Measurements from ENCODE around the gene COL24A1.
"Not testable (repeated sequence)": the region's sequence is repeated elsewhere in the genome, so short reads cannot be mapped to it uniquely, and the experiment has no call there.

The COL24A1 gene

GRCh38 chr1:86153836-86154235 is 2.7 kb downstream of the COL24A1 start:
- no peak for DNase-seq (ENCODE audit: low spot score)
- no peak for FAIRE-seq

DNA sequence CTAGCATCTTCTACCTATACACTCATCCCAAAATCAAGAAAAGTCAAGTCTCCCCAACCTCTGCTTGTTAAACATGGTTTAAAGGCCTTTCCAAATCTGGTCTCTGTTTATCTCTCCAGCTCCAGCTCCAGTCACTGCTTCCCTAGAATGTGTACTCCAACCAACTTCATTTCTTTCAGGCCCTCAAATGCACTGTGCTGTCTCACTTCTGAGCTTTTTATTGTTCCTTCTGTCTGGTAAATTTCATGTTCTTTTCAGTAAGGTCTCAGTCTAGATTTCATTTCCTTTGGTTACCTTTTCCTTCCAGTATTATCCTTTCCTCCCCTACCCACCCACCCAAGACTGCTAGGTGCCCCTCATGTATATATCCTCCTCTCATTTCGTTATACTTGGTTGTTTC is 3.7 kb downstream of the COL24A1 start:
- FAIRE-seq: no peak
- DNase-seq (ENCODE audit: low spot score): no peak

DNA sequence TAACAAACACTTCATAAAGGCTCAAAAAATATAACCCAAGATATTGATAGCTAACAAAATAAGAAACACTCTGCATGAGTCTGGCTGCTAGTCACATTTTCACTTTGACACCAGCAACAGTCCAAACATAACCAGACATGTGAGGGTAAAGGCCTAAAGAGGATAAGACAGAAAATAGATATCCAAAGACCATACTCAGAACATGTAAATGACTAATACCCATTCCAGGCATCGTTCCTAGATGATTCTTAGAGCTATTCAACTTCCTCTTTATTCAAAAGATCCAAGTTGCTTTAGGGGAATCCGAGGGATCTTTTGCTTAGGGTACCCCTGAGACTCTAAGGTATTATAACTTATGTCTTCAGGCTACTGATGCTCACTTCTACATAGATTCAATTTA is 5.1 kb downstream of the COL24A1 start:
- no peak for FAIRE-seq
- no peak for DNase-seq (ENCODE audit: low spot score)

- DNase-seq (ENCODE audit: low spot score) (no peak), FAIRE-seq (no peak)
Measured at GRCh38 chr1:86150553-86151055, 6.0 kb downstream of the COL24A1 start.

- FAIRE-seq (no peak), DNase-seq (ENCODE audit: low spot score) (no peak)
Measured at GRCh38 chr1:86149591-86149990, 7.0 kb downstream of the COL24A1 start.

DNA sequence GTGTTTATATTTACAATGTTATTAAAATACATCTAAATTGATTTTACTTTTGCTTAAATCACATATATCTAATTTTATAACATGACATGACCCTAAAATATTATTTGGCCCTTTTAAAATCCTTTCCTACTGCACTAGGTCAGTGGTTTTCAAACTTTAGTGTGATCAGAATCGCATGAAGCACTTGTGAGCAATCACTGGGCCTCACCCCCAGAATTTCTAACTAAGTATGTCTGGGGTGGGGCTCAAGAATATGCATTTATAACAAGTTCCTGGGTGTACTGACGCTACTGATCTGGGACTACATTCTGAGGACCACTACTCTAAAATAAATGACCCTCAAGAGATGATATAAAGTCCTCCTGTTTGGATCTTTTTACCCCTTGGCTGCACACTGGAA is 8.8 kb downstream of the COL24A1 start:
- FAIRE-seq (no peak), DNase-seq (ENCODE audit: low spot score) (no peak)

DNA sequence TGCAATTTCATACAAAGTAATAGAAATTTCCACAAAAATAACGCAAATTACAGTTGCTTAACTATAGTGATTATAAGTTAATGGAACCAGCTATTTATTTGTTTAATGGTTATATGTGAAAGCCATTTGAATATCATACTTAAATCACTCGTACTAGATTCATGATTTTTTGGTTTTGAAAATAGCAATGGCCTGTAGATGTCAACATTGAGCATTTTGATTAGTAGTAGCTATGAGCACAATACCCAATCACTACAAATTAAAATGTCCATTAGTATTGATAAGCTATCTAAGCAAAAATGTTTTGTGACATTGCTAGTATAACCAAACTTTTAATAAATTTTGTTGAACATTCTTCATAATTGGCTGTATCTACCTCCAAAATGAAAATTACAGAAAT is 10.0 kb downstream of the COL24A1 start:
- FAIRE-seq (no peak), DNase-seq (ENCODE audit: low spot score) (no peak)

DNA sequence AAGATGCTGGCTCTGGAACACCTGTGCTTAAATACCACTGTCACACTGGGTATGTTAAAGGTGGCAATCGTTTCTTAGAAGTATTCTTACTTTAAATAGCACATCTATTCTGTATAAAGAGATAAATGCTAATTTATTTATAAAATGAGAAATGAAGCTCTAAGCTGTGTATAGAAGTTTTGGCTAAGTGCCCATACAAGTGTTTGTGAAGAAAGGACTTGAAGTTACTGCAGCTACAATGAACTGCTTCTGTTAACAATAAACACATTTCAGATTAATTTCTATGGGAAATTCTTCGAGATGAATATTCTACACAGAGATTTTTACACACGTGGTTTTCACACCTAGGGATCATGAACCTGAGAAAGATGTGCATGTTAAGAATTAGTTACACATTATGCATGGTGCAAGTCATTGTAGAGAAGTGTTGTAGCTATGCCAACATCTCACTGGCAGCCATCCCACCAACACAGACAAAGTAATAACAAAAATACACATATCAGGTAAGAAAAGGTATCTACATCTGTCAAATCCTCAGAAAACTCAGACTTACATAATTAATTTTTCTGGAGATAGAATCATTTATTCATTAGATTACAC is 16.2 kb downstream of the COL24A1 start:
- DNase-seq (ENCODE audit: low spot score): no peak
- no peak for FAIRE-seq

DNA sequence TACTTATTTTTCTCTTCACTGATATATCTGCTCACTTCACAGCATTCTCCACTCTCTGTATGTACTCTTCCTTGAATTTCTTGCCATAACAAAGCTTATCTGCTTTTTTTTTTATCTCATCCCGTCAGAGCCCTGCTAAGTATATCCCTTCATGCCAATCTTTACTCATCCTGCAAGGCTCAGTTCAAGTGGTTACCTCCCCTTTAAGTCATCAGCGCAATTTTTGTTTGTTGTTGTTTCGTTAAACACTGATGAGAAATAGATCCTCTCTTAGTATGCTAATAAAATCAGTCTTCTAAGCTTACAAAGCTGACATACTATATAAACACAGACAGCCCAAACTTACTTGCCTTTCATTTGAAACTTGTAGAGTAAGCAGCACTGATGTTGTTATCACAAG is 17.8 kb downstream of the COL24A1 start:
- FAIRE-seq (no peak), DNase-seq (ENCODE audit: low spot score) (no peak)

GRCh38 chr1:86137436-86137835 is 19.1 kb downstream of the COL24A1 start:
- DNase-seq (ENCODE audit: low spot score): peak; percentile 36
- no peak for FAIRE-seq

GRCh38 chr1:86119214-86119764 is 37.3 kb downstream of the COL24A1 start:
- no peak for DNase-seq (ENCODE audit: low spot score)

DNA sequence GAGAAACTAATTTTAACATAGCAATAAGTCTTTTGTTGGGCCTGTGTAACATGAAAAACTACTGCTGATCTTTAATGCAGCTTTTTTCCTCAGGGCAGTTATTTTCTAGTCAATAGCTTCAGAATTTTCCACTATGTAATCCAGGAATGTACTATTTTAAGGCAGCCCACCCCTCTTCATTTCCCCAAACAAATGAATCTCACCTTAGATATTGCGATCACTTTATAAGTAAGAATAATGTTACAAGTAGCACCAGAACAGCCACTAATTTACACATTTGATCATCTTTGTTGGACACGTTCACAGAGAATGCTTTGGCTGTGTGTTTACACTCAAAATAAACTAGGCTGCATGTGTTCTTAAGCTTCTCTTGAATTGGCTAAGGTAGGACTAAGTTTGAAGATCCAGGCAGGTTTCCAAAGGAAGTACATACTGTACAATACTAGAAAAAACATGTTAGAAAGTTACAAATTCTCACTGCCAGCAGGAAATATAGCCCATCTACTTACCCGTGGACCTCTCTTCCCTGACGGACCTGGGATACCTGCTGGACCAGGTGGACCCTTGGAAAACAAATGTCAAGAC is 41.7 kb downstream of the COL24A1 start:
- no peak for DNase-seq (ENCODE audit: low spot score)
- no peak for FAIRE-seq

More at GRCh38 chr1:86119214-86119764, 37.3 kb downstream of the COL24A1 start:
- FAIRE-seq: no peak

GRCh38 chr1:86114236-86114635 is 42.3 kb downstream of the COL24A1 start:
- no peak for FAIRE-seq
- DNase-seq (ENCODE audit: low spot score): no peak

DNA sequence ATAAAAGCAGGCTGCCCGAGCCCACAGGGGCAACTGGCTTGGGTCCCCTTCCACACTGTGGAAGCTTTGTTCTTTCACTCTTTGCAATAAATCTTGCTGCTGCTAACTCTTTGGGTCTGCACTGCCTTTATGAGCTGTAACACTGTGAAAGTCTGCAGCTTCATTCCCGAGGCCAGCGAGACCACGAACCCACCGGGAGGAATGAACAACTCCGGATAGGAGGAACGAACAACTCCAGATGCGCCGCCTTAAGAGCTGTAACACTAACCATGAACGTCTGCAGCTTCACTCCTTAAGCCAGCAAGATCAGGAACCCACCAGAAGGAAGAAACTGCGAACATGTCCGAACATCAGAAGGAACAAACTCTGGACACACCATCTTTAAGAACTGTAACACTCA is 45.0 kb downstream of the COL24A1 start:
- not testable (repeated sequence) for FAIRE-seq; DNase-seq (ENCODE audit: low spot score)

- no peak for FAIRE-seq
Measured at GRCh38 chr1:86110451-86111129, 46.0 kb downstream of the COL24A1 start.

GRCh38 chr1:86105533-86105866 is 51.1 kb downstream of the COL24A1 start:
- DNase-seq (ENCODE audit: low spot score): no peak
- no peak for FAIRE-seq

More at GRCh38 chr1:86110451-86111129, 46.0 kb downstream of the COL24A1 start:
- no peak for DNase-seq (ENCODE audit: low spot score)

- no peak for DNase-seq (ENCODE audit: low spot score)
- FAIRE-seq: no peak
Measured at GRCh38 chr1:86104606-86105532, 51.7 kb downstream of the COL24A1 start.

- DNase-seq (ENCODE audit: low spot score): no peak
- FAIRE-seq: no peak
Measured at GRCh38 chr1:86101616-86102015, 55.0 kb downstream of the COL24A1 start.

- no peak for FAIRE-seq
- DNase-seq (ENCODE audit: low spot score): no peak
Measured at GRCh38 chr1:86100401-86100800, 56.2 kb downstream of the COL24A1 start.

DNA sequence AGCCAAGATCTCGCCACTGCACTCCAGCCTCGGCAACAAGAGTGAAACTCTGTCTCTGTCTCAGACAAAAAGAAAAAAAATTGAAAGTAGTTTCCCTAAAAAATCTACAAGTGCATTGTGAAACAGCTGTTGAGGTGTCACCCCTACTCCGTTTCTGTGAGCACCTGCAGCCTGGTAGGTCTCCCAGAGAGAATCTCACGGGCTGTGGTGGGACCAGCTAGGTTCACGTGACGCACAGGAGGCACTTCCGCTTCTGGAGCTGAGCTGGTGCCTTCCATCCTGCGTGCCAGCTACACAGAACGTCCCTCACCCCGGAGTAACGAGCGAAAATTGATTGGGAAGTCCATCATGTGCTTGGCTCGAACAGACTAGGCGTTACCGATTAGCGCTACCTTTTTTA is 66.8 kb downstream of the COL24A1 start:
- DNase-seq (ENCODE audit: low spot score): no peak
- FAIRE-seq: no peak

DNA sequence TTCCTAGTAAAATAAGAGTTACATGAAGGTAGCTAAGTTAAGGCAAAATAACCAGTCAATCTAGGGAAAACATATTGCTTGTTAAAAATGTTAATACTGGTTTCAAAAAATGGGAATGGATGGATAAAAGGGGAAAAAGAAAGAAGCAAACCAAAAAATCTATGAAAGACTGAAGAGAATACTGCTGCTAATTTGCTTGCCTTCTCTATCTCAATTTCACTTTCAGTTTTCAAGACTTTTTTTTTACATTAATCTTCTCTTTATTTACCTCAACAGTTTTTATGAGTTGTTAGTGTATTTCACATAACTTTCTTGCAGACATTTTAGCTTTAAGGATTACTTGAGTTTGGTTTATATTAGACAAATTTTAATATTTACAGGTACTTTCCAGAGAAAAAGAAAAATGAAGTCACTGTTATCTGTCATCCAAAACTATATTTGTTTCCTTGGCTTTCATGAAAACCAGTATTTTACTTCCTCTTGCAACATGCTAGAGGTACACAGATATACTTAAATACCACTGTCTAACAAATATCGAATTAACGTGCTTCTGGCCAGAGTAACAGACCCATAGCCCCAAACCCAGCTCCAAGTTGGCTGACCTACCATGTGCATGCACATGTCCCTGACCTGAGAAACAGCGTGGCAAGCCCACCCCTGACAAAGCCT is 70.7 kb downstream of the COL24A1 start:
- DNase-seq (ENCODE audit: low spot score) (no peak), FAIRE-seq (no peak)

Data from urothelium cell line (cell line).